HCT116 (cell line): Measurements from ENCODE around the gene CALR3. TPM values are rescaled to one million over a fixed set of nuclear protein-coding genes. Genes with fewer than 3 reads are reported as not detected.

Source experiments
- ATAC-seq: fragments of 200-7000 bp; cut with Tn5 transposase; 2 replicates; pipeline ENCODE4 v1.9.1; 2020; ENCODE audit warnings: mild to moderate bottlenecking, moderate library complexity
- BruUV-seq: library from RNA; stranded (reverse); fragments of 400-500 nt; replicated peaks from 2 replicates; lab custom pipeline; 2021; lab: Mats Ljungman, UMichigan
- CTCF ChIA-PET: fragments of 300-600 bp; sonication (Branson Sonifier 250); formaldehyde crosslinking; loops from one replicate; lab custom pipeline; 2021; ENCODE audit warnings: antibody characterized with exemption; lab: Charles Lee
- POLR2A ChIA-PET: fragments of 300-600, 350-600 bp; sonication (Branson Sonifier 250); formaldehyde crosslinking; loops from one replicate; lab custom pipeline; 2021; ENCODE audit warnings: antibody characterized with exemption; lab: Charles Lee
- RAD21 ChIA-PET, 2 experiments: fragments of 300-600 bp; sonication (Branson Sonifier 250); formaldehyde crosslinking; loops; one replicate each; lab custom pipeline; 2023; ENCODE audit warnings: low total read pairs in 2 of 2; ENCODE audit not compliant: uncharacterized antibody in 2 of 2, unreplicated experiment in 2 of 2, low non-redundant PET in 1 of 2; lab: Charles Lee
- DNase-seq: peaks from one replicate; pipeline ENCODE4 v3.0.0-alpha.2; 2010; ENCODE audit warnings: low read depth, low spot score
- H2AFZ ChIP-seq: fragments of 200-600 bp; shearing (Covaris generic), sonication (generic); 2 replicates; pipeline ENCODE4 v1.6.1; 2017; ENCODE audit warnings: low read depth, mixed run types, mixed read lengths, antibody characterized with exemption, low read length; ENCODE audit not compliant: poor library complexity, severe bottlenecking
- H3K27ac ChIP-seq: 2 replicates; pipeline ENCODE4 v1.5.1; 2012; ENCODE audit warnings: low read depth, low read length
- H3K27me3 ChIP-seq: fragments of 200-600 bp; sonication (generic); 2 replicates; pipeline ENCODE4 v1.6.1; 2016; ENCODE audit warnings: mixed run types, low read length, mixed read lengths; ENCODE audit not compliant: insufficient read depth
- H3K36me3 ChIP-seq, 2 experiments: fragments of 200-500 bp in 1 of 2; fragments of 200-600 bp in 1 of 2; sonication (Bioruptor generic) in 1 of 2; sonication (generic) in 1 of 2; 2 replicates each; pipeline versions ENCODE4 v1.5.1 to v1.6.1; 2014 to 2016; ENCODE audit warnings: low read length in 2 of 2, inconsistent platforms in 1 of 2, mixed read lengths in 1 of 2, mixed run types in 1 of 2; ENCODE audit not compliant: insufficient read depth in 2 of 2, control insufficient read depth in 1 of 2
- H3K4me1 ChIP-seq, 2 experiments: fragments of 200-600 bp in 1 of 2; sonication (generic) in 1 of 2; 2 replicates each; pipeline versions ENCODE4 v1.5.1 to v1.6.1; 2012 to 2017; ENCODE audit warnings: low read length in 2 of 2, inconsistent platforms in 1 of 2, mild to moderate bottlenecking in 1 of 2, mixed read lengths in 1 of 2, mixed run types in 1 of 2, moderate library complexity in 1 of 2; ENCODE audit not compliant: insufficient read depth in 2 of 2, control insufficient read depth in 1 of 2
- H3K4me2 ChIP-seq: fragments of 200-600 bp; sonication (generic); 2 replicates; pipeline ENCODE4 v1.6.1; 2017; ENCODE audit warnings: mixed run types, low read length, mixed read lengths
- H3K4me3 ChIP-seq, 2 experiments: fragments of 200-600 bp in 1 of 2; sonication (generic) in 1 of 2; replicated peaks in 1 of 2; 2 replicates each; pipeline ENCODE4 v1.5.1; 2011 to 2016; ENCODE audit warnings: low read length in 2 of 2, control low read depth in 1 of 2, low read depth in 1 of 2, mild to moderate bottlenecking in 1 of 2, mixed read lengths in 1 of 2, mixed run types in 1 of 2
- H3K79me2 ChIP-seq: fragments of 200-600 bp; sonication (generic); 2 replicates; pipeline ENCODE4 v1.6.1; 2017; ENCODE audit warnings: mild to moderate bottlenecking, mixed run types, low read length, moderate library complexity, mixed read lengths; ENCODE audit not compliant: insufficient read depth
- H3K9ac ChIP-seq: fragments of 200-600 bp; sonication (generic); 2 replicates; pipeline ENCODE4 v1.6.1; 2016; ENCODE audit warnings: low read length, mixed read lengths
- H3K9me2 ChIP-seq: fragments of 200-600 bp; sonication (generic), shearing (Covaris generic); 2 replicates; pipeline ENCODE4 v1.6.1; 2017; ENCODE audit warnings: mixed run types, mild to moderate bottlenecking, moderate library complexity; ENCODE audit not compliant: insufficient read depth
- H3K9me3 ChIP-seq, 2 experiments: fragments of 200-500 bp in 1 of 2; fragments of 200-600 bp in 1 of 2; sonication (Bioruptor generic) in 1 of 2; sonication (generic) in 1 of 2; 2 replicates each; pipeline ENCODE4 v1.6.1; 2014 to 2017; ENCODE audit warnings: low read length in 2 of 2, mixed read lengths in 2 of 2, inconsistent platforms in 1 of 2, low read depth in 1 of 2, mild to moderate bottlenecking in 1 of 2, mixed run types in 1 of 2, moderate library complexity in 1 of 2; ENCODE audit not compliant: control insufficient read depth in 1 of 2, insufficient read depth in 1 of 2
- H4K20me1 ChIP-seq: fragments of 200-600 bp; sonication (generic), shearing (Covaris generic); 2 replicates; pipeline ENCODE4 v1.6.1; 2017; ENCODE audit warnings: mixed run types, mild to moderate bottlenecking, moderate library complexity; ENCODE audit not compliant: insufficient read depth
- CBX3 ChIP-seq: IDR thresholded peaks from 2 replicates; pipeline ENCODE4 v1.6.1; 2012; ENCODE audit warnings: low read depth
- ELF1 ChIP-seq: IDR thresholded peaks from 2 replicates; pipeline ENCODE4 v1.6.1; 2012; ENCODE audit warnings: low read depth, borderline replicate concordance
- EZH2phosphoT487 ChIP-seq: fragments of 200-600 bp; IDR thresholded peaks from 2 replicates; pipeline ENCODE4 v1.6.1; 2018; ENCODE audit warnings: antibody characterized with exemption, borderline replicate concordance
- JUND ChIP-seq: IDR thresholded peaks from 2 replicates; pipeline ENCODE4 v1.6.1; 2012
- POLR2AphosphoS5 ChIP-seq: IDR thresholded peaks from 2 replicates; pipeline ENCODE4 v1.6.1; 2011; ENCODE audit warnings: mild to moderate bottlenecking, low read depth, low read length, moderate library complexity
- RAD21 ChIP-seq: IDR thresholded peaks from 2 replicates; pipeline ENCODE4 v1.6.1; 2012; ENCODE audit warnings: low read depth, mild to moderate bottlenecking
- TCF7L2 ChIP-seq: IDR thresholded peaks from 2 replicates; pipeline ENCODE4 v1.7.0; 2011; ENCODE audit warnings: borderline replicate concordance, inconsistent platforms; ENCODE audit not compliant: insufficient read depth, insufficient read length; ENCODE audit errors: extremely low read depth
- intact Hi-C: fragments of 100-400 bp; cut with micrococcal nuclease; formaldehyde crosslinking; loops from 2 replicates; pipeline ENCODE4 v1.10.0; 2022
- total RNA-seq: library from RNA; stranded (reverse); gene quantifications from one replicate; pipeline ENCODE4 v1.2.1, GENCODE V29; 2021; ENCODE audit not compliant: unreplicated experiment
- TF ChIP-seq, protein P1 (sequence below): IDR thresholded peaks from 2 replicates; pipeline ENCODE4 v1.6.1; 2012
- TF ChIP-seq, protein P2 (sequence below): IDR thresholded peaks from 2 replicates; pipeline ENCODE4 v1.6.1; 2012; ENCODE audit warnings: low read depth

CALR3 gene
- total RNA-seq, 1 experiment from 2014 or later, result not detected

DNA sequence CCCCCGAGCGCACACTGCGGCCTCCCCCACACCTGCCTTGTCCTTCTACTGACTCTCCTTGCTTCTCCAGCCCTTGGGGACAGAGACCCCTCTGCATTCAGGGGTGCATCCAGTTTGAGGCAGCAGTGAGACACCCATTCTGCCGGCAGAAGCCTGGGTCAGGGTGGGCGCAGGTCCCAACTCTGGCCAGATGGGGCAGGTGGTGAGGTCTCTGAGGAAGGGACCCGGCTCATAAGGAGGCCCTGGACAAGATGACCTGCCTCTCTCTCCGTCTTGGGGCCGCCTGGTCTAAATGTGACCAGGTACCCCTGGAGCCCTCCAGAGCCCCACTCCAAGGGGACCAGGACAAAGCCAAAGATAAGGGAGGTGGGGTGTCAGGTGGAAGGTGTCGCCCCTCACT lies 40.2 kb upstream of the CALR3 start:
- ChIA-PET RAD21 (no interaction called here), CTCF (no interaction called here), POLR2A (no interaction called here)
- TF ChIP-seq EZH2phosphoT487 (no peak), JUND (no peak), TCF7L2 (no peak), ELF1 (no peak), RAD21 (no peak), CBX3 (no peak), POLR2AphosphoS5 (no peak)
- Histone ChIP-seq H3K79me2 (peaks cover 88% of the 10 kb centered on the region), H3K9ac (no peak overlapping the region), H3K4me1 (peaks cover 3 to 7% of the 10 kb centered on the region in 2 experiments; a peak in 3 of 4 replicates), H3K27me3 (no peaks in the 10 kb centered on the region), H3K36me3 (peaks cover 36 to 82% of the 10 kb centered on the region in 2 experiments), H3K27ac (no peak overlapping the region), H3K9me2 (no peaks in the 10 kb centered on the region), H3K4me2 (no peak overlapping the region), H3K9me3 (no peaks in the 10 kb centered on the region), H2AFZ (no peak overlapping the region), H4K20me1 (peaks cover 20% of the 10 kb centered on the region; the same call in 1 of the 2 replicates), H3K4me3 (no peak overlapping the region)
- peak; percentile 43; the same call in 1 of the 2 replicates for ATAC-seq
- BruUV-seq, result no TSS peak
- intact Hi-C loops, result no loop called here
- no peak for DNase-seq

DNA sequence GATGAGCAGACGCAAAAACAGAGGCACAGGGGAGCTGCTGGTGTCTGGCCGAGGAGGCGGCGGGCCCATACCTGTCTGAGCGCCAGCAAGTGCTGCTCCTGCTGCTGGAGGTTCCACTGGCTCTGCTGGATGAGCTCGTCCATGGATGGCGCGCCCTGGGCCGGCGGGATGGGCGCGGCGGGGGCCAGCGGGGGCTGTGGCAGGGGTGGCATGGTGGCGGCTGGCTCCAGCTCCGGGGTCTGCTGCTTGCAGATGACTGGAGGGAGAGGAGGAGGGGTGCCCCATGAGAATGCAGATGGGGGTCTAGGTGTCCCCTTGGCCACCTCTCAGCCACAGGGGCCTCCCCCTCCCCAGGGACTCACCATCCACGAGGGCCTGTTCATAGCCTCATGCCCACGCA lies 39.4 kb upstream of the CALR3 start:
- Histone ChIP-seq H3K79me2 (peaks cover 81% of the 10 kb centered on the region), H2AFZ (no peak overlapping the region), H3K9me2 (no peaks in the 10 kb centered on the region), H3K4me3 (no peak overlapping the region), H4K20me1 (0 out of 2 replicates have a peak, but pooled peaks cover 15% of the 10 kb centered on the region), H3K4me2 (no peak overlapping the region), H3K9ac (no peak overlapping the region), H3K4me1 (no peaks in the 10 kb centered on the region; a peak in 1 of 4 replicates), H3K27ac (no peak overlapping the region), H3K36me3 (peaks cover 42 to 81% of the 10 kb centered on the region in 2 experiments), H3K9me3 (no peaks in the 10 kb centered on the region), H3K27me3 (no peaks in the 10 kb centered on the region)
- no peak for TF ChIP-seq ELF1
- TF ChIP-seq, protein P1, sequence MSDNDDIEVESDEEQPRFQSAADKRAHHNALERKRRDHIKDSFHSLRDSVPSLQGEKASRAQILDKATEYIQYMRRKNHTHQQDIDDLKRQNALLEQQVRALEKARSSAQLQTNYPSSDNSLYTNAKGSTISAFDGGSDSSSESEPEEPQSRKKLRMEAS, result no peak
- TF ChIP-seq, protein P2, sequence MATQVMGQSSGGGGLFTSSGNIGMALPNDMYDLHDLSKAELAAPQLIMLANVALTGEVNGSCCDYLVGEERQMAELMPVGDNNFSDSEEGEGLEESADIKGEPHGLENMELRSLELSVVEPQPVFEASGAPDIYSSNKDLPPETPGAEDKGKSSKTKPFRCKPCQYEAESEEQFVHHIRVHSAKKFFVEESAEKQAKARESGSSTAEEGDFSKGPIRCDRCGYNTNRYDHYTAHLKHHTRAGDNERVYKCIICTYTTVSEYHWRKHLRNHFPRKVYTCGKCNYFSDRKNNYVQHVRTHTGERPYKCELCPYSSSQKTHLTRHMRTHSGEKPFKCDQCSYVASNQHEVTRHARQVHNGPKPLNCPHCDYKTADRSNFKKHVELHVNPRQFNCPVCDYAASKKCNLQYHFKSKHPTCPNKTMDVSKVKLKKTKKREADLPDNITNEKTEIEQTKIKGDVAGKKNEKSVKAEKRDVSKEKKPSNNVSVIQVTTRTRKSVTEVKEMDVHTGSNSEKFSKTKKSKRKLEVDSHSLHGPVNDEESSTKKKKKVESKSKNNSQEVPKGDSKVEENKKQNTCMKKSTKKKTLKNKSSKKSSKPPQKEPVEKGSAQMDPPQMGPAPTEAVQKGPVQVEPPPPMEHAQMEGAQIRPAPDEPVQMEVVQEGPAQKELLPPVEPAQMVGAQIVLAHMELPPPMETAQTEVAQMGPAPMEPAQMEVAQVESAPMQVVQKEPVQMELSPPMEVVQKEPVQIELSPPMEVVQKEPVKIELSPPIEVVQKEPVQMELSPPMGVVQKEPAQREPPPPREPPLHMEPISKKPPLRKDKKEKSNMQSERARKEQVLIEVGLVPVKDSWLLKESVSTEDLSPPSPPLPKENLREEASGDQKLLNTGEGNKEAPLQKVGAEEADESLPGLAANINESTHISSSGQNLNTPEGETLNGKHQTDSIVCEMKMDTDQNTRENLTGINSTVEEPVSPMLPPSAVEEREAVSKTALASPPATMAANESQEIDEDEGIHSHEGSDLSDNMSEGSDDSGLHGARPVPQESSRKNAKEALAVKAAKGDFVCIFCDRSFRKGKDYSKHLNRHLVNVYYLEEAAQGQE, result no peak
- intact Hi-C loops, result no loop called here
- ChIA-PET RAD21 (no interaction called here), CTCF (no interaction called here), POLR2A (no interaction called here)
- ATAC-seq (no peak), DNase-seq (no peak)
- BruUV-seq, result no TSS peak
